HG03342 (cell line): ENCODE data around the gene CCSER1.
"Not testable (repeated sequence)": the region's sequence is repeated elsewhere in the genome, so short reads cannot be mapped to it uniquely, and the experiment has no call there.

Experiments used
- ATAC-seq: cut with Tn5 transposase; IDR thresholded peaks from one replicate; pipeline ENCODE4 v1.9.1; 2021; ENCODE audit warnings: mild to moderate bottlenecking, moderate library complexity; ENCODE audit not compliant: unreplicated experiment

Gene CCSER1

DNA sequence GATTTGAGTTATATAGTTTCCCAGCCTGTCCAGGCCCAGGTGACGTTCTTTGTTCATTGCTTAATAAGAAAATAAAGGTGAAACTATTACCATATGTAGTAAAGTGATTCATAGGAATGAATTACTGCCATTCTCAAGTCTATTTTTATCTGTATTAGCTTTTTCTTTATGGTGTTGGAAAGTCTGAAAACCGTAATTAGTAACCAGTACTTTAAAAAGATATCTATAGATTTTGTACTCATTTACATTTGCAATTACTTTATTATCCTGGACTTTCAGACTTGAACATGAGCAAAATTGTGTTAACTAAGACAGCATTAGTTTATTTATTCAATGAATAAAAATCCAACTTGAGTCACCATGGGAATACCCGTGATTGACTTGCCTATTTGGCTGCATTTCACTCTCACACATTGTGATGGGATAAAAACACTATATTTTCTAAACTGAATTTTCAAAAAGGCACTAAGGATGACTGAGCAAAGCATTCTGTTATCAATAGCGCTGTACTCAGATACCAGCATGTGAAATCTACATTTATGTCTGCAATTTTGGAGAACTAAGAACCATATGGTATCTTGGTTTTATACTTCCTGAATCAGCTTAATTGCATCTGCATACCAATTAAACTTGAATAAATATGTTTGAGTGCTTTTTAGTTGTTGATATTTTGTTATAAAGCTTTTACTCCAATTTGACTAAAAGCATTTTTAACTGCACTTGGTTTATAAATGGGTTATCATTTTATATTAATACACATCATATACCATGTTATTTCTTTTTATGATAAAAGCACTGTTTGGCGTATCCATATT, 154.6 kb downstream of the CCSER1 start:
- no peak for ATAC-seq

DNA sequence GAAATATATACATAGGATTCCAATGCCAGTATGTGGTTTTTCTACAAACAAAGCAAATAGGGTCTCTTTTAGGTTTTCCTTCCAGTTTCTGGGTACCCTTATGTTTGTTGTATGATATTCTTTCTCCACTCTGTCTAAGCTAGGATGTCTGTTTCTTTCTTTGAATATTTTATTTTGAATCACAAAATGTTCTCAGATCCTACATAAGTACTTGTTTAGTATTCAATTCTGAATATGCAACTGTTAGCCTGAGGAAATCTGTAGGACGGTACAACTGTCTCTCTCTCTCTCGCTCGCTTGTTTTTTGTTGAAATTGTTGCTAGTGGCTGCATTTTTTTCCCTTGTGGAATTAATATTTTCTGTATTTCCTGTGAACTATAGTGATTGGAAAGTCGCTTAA, 163.2 kb downstream of the CCSER1 start:
- ATAC-seq: no peak

DNA sequence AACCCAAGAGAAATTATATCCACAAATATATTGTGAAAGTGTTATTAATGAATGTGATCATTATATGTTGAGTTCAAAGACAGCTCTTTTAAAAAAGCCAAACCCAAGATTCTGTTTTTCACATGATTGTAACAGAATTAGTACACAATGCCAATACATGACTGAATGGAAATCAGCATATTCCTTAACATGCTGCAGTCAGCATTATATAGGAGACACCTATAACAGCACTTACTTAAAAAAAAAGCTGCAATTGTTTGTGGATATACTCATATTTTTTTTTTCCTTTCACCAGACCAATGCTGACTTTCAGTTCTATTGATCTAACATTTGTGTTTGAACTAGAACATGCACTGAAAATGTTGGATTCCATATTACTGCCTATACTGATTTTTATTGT, 165.2 kb downstream of the CCSER1 start:
- no peak for ATAC-seq

DNA sequence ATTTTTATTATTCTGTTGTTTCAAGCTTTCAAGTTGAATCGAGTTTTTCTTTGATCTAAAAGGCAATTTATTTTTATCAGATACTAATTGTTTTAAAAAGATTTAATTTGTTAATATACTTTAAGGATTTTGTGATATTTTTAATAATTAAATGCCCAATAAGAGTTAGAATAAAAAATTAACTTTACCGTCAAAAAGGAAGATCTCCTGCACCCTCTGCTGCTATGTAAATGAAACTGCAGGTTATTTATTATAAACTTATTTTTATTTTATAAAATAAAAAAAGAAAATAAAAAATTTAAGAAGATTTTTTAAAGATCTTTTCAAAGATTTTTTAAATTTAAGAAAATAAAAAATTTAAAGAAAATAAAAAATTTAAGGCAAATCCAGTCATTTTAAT, 166.1 kb downstream of the CCSER1 start:
- ATAC-seq: no peak

DNA sequence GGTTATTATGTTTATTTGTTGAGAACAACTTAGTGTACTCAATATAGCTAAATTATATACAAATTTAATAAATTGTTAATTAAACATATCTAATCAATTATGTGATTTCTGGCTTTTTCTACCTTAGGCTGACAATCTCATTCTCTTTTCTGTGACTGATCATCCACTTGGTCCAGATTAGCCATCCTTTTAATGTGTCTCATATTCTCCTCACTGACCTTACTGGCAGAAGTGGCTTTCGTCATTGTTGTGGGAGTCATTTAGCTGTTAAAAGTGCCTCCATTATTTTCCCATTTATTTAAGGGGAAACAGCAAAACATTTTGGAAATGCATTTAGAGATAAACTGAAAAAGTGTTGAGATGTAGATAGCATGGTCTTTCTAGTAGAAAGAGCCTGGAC, 172.2 kb downstream of the CCSER1 start:
- ATAC-seq: no peak

DNA sequence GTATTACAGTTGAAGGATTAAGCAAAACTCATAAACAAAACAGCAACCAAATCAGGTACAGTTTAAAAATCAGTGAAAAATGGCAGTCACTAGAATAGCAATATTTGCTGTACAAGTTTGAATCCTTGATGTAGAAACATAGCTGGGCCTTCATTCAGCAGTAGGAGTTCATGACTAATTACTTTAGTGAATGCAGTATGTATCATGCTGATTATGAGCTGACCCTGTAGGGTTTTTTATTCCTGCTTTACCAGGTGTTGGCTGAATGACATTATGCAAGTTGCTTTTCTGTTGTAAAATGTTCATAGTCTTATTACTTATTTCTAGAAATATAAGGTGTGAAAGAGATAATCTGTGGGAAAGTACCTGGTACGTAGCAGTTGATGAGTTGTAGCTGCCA, 179.6 kb downstream of the CCSER1 start:
- no peak for ATAC-seq

DNA sequence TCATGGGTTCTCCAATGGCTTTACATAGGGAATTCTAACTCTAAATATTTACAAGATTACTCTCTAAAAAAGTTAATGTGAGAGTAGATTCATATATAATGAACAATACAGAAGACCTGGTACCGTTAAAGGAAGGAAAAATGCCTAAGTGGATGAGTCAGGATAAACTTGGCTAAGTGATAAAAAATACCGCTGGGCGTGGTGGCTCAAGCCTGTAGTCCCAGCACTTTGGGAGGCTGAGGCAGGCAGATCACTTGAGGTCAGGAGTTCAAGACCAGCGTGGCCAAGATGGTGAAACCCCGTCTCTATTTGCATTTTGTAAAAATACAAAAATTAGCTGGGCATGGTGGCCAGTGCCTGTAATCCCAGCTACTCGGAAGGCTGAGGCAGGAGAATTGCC, 189.9 kb downstream of the CCSER1 start:
- ATAC-seq: not testable (repeated sequence)

DNA sequence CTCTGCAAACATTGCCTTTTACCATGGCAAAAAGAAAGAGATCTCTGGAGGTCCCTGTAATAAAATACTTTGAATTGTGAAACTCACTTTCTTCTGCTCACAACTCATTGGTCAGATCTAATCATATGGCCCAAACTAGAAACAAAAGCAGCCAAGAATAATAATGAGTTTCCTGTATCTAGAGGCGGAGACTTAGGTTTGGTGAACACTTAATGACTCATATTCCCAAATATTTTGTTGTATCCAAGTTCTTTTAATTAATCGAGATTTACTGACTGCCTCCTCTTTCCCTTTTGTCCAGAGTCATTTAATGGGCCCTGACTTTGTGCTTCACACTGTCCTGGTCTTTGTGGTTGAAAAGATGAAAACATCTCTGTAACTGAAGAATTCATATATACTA, 190.6 kb downstream of the CCSER1 start:
- ATAC-seq: no peak

DNA sequence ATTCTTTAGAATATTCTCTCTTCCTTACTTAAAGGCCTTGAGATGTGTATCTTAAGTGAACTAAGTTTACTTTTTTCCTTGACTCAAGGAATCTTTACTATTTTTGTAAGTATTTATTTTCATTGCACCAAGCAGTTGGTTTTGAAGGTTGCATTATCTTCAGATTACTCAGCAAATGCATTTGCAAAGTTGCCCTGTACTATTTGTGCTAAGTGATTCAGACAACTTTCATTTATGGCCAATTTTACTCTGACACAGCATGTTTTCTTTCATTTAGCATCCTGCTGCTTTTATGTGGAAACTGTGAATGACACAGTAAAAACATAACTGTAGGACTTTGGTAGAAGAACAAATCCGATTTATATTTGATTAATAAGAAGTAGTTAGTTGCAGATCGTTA, 191.0 kb downstream of the CCSER1 start:
- ATAC-seq: no peak

DNA sequence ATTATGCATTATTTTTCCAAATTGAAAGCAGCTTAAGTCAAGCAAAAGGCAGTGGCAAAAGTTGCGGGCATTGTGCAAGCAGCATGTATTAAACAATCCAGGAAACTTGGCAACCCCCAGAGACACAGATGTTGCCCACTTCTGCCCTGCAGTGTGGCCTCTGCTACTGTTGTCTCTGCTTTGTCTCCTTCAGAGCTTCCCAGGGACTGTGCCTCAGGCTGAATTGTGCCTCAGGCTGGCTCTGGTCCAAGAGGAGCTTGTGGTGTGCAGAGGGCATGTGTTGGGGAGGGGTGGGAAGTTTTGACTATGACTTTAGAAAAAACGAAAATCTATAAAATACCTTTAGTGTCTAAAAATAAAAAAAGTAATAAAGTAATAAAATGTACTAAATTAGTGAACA, 201.4 kb downstream of the CCSER1 start:
- no peak for ATAC-seq

DNA sequence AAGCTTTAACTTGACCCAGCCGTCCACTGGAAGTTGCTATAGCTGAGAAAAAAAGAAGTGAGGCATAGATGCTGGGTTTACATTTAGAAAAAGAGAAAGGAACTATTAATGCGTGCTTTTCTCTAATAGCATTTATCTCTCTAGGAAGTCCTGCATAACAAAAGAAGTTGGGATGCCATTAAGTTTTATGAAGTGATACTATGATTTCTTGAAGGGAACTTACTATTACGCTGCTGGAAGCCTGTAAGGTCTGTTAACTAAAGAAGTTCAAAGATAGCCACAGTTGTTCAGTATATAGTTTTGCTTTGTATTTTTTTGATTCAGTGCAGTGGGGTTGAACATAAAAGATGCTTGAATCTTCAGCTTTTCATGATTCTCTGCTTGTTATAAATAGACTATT, 203.4 kb downstream of the CCSER1 start:
- no peak for ATAC-seq

DNA sequence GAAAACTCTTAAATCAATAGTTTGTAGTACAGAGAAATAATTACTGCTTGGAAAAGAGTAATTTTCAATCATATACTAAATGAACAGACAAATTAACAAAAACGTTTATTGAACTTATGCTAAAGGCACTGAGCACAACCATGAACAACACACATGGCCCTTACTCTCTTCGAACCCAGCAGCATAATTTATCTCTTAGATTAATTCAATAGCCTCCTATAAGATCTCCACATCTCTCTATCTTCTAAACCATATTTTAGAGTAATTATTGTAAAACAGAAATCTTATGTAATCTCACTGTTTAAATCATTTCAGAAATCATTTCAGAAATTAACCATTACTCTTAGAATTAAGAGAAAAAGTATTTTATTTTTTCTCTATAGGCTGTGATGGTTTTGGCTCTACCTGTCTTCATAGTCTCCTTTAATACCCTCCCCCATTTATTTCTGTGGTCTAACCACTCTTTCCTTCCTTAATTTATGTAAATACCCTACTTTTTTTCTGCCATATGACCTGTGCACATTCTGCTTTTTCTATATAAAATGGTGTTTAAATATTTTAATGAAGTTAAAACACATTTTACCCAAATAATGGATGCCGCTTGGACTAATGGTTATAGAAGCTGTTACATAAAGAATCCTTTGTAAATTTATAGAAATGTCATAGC, 218.5 kb downstream of the CCSER1 start:
- no peak for ATAC-seq

DNA sequence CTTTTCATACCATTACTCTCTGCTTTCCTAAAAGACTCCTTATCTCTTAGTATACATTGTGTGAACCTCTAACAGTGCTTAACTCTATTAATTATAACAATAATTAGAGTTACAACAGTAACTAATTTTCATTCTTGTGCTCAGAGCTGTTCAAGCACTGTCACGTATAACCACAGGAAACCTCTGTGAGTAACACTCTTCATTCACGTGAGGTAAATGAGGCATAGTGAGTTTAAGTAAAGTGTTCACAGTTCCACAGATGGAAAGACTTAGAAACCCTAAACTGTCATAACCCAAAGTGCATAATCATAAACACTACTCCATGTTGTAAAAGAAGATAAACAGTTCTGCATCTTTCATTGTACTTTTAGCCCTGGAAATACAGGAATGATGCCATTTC, 222.4 kb downstream of the CCSER1 start:
- no peak for ATAC-seq

DNA sequence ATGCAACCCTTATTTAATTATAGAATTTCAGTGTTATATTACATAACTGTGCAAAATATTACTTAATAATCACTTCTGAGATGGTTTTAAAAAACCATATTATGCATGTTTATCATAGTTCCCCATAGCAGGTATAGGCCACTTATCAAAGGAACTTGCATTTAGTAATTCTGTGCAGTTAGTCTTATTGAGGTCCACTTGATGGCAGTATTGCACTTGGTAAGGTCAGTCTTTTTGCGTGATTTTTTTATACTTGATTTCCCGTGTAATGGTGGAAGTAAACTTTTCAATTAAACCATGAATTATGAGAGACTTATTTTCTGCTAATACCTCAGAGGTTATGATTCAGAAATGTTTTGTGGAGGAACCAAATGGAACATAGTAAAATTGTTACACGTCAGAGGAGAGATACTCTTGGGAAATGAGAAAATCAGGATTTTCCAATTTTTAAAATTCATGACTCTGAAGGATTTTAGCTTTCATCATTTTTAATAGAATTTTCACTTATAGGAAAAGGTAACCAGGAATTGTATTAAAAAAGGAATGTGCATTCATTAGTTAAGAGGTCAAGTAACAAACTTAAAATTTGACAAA, 230.0 kb downstream of the CCSER1 start:
- ATAC-seq: no peak

DNA sequence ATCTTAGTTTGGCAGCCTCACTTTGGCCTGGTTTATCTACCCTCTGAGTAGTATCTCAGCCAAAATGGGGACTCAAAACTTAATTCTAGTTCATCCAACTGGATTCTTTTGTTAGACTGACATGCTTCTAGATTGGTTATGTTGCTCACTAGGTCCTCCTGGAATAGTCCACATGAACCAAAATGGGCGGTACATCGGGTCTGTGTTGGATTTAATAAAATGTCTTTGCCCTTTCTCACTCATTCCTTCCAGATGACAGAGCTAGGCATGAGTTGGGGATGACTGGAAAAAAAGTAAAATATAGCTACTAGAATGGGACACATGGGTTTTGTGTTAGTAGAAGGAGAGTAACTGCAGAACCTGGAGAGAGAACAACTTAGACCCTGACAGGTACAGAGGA, 247.9 kb downstream of the CCSER1 start:
- no peak for ATAC-seq

DNA sequence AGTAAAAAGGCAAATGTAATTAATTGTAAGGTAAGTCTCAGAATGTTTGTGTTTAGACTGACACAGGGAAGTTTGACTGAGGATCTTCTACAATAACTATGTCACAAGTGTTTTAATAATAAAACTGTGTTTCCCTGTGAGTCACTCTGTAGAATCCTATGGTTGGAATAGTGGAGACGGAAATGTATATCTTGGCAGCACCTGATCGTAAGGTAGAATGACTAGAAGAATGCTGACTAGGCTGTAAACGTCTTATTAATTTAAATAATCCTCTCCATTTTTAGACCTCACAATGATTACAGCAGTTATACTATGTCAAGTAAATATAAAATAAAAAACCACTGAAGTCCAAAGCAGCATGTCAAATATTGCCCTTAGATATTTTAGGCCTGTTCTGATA, 266.0 kb downstream of the CCSER1 start:
- ATAC-seq: no peak

DNA sequence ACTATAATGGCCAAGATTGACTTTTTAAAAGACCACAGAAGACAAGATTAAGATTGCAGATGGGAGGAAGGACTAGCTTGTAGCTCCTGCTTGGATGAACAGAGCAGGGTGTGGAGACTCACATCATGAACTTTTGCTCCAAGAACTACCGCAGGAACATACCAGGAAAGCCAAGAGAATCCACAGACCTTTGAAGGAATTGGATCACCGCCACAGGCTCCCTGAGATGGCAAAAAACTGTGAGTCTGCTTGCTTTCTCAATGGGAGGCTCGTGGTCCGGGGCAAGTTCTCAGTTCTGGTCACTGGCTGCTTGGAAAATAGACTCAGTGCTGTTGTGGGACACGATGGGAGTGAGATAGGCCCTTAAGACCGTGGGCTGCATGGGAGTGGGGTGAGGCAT, 276.6 kb downstream of the CCSER1 start:
- no peak for ATAC-seq

DNA sequence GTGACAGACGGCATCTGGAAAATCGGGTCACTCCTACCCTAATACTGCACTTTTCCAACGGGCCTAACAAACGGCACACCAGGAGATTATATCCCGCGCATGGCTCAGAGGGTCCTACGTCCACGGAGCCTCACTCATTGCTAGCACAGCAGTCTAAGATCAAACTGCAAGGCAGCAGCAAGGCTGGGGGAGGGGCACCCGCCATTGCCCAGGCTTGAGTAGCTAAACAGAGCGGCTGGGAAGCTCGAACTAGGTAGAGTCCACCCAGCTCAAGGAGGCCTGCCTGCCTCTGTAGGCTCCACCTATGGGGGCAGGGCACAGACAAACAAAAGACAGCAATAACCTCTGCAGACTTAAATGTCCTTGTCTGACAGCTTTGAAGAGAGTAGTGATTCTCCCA, 280.7 kb downstream of the CCSER1 start:
- ATAC-seq: not testable (repeated sequence)

DNA sequence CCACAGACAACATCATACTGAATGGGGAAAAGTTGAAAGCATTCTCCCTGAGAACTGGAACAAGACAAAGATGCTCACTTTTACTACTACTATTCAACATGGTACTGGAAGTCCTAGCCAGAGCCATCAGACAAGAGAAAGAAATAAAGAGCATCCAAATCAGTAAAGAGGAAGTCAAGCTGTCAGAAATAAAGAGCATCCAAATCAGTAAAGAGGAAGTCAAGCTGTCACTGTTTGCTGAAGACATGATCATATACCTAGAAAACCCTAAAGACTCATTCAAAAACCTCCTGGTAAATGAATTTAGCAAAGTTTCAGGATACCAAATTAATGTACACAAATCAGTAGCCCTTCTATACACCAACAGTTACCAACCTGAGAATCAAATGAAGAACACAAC, 285.6 kb downstream of the CCSER1 start:
- not testable (repeated sequence) for ATAC-seq

DNA sequence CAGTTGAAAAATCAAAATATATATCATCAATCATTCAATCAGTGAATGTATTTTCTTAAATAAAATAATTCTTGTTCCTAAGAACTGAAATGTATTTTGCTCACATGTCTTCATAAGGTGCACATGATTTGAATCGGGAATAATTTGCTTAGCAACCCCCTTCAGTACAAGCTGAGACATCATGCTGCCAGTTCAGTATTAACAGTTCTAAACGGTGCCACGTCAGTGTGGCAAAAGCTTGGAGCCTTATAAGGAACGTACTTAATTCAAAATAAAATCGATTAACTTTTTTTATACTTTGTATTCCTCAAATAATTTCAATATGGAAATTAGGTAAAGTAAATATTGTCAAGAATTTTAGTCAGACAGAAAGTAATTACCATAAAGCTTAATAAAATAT, 287.9 kb downstream of the CCSER1 start:
- no peak for ATAC-seq

DNA sequence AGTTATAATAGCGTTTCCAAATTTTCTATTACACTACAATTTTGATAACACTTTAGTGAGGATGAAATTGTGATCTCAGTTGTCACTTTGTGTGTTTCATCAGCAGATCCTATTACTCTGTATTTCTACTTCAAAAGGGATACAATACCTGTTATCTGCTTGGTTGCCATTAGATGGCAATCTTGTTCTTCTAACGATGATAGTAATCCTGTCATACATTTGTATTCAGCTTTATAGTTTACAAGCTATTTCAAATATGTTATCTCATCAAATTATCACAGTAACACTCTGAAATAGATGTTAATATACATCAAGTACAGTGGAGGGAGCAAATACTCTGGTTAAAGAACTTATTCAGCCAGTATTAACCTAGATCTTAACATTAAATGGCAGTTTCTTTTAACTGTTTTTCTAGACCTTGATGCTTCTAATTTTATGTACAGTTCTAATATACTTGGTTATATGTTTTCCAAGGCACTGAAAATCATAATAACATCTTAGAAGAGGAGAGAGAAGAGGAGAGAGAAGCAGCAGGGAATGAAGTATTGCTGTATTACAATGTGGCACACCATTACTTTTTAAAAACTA, 292.0 kb downstream of the CCSER1 start:
- ATAC-seq: peak; percentile 89

DNA sequence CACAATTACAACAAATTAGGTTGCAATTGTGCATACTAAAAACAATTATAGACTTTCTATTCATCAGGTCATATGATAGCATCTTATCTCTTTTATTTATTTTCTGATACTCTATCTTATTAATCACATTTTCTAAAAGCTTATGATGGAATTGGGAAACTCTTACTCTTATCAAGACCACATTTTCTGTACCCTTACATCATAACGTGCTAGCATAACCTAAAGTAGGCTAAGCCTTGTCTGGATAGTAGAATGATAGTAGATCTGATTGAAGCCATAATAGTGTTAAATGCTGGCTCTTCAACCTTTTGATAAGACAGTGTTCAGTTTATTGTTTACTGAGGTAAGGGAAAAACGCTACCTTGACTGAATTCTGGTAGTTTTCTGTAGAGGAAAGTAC, 294.0 kb downstream of the CCSER1 start:
- no peak for ATAC-seq
